Measurements from ENCODE around the gene RBMS3.
"Not testable (repeated sequence)": the region's sequence is repeated elsewhere in the genome, so short reads cannot be mapped to it uniquely, and the experiment has no call there.

The RBMS3 gene

GRCh38 chr3:29280404-29281093 is at the start of gene RBMS3:
Gene RBMS3, plus strand, starts transcription at chr3:29281071.
- DNase-seq = no peak

- not testable (repeated sequence) for DNase-seq
These were observed 47.7 kb upstream of the RBMS3 start for GRCh38 chr3:29233126-29233525.

- DNase-seq = no peak
These were observed 44.6 kb upstream of the RBMS3 start for GRCh38 chr3:29236146-29236840.

DNA sequence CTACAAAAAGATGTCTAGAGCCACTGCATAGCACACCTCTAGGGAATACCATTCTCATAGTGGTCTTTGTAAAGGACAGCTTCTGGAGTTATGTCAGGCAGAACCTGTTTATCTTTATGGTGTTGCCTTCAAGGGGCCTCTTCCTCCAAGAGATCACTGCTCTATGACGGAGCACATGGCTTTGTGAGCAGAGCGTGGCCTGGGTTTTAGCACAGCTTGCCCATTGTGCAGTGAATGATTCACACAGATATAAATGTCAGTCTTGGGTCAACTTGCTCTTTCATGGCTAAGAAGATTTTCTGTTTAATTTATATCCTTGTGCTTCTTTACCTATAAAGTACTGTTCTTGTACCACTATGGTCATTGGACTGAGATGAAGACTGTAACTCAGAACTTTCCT is 41.5 kb upstream of the RBMS3 start:
- DNase-seq = no peak

DNA sequence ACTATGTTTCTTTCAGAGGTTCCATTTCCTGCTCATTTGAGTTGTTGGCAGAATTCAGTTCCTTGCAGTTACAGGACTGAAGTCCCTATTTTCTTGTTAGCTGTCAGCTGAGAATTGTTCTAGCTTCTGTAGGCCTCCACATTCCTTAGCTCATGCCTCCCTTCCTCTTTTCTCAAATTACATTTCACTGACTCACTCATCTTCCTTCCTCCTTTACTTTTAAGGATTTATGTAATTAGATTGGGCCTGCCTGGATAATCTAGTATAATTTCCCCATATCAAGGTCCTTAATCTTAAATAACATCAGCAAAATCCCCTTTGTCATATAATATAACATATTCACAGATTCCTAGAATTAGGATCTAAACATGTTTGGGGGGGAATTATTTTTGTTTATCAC is 40.6 kb upstream of the RBMS3 start:
- DNase-seq = no peak

GRCh38 chr3:29240887-29241286 is 40.0 kb upstream of the RBMS3 start:
- DNase-seq = no peak

- no peak for DNase-seq
These were observed 39.0 kb upstream of the RBMS3 start for GRCh38 chr3:29241855-29242254.

GRCh38 chr3:29242296-29242695 is 38.6 kb upstream of the RBMS3 start:
- DNase-seq = no peak

- DNase-seq = no peak
These were observed 35.4 kb upstream of the RBMS3 start for GRCh38 chr3:29245441-29245840.

GRCh38 chr3:29247088-29247745 is 33.7 kb upstream of the RBMS3 start:
- no peak for DNase-seq

- no peak for DNase-seq
These were observed 31.0 kb upstream of the RBMS3 start for GRCh38 chr3:29249829-29250345.

DNA sequence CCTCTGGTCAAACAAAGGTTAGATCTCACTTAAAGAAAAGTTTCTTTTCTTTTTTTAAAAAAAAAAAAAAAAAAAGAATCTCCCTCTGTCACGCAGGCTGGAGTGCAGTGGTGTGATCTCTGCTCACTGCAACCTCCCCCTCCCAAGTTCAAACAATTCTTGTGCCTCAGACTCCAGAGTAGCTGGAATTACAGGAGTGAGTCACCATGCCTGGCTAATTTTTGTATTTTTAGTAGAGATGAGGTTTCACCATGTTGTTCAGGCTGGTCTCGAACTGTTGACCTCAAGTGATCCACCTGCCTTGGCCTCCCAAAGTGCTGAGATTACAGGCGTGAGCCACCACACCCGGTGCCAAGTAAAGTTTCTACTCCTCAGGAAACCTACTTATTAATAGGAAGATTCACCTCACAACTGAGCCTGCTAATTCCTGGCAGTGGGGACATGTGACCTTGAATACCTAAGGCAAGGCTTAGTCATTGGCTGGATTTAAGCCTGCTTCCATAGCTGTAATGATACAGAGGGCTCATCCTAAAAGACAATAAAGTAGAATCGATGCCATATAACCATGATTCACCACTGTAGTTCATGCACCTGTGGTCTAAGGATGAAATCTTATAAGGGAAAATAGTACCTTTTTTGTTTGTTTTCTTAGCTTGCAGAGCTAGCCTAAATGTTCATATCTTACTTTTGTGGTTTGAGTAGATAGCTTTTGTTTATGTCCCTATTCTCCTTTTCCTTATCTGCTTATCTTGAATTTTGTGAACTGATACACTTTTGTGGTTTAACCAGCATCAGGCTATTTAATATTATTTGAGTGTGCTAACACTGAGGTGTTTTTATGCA is 24.8 kb upstream of the RBMS3 start:
- DNase-seq = no peak

DNA sequence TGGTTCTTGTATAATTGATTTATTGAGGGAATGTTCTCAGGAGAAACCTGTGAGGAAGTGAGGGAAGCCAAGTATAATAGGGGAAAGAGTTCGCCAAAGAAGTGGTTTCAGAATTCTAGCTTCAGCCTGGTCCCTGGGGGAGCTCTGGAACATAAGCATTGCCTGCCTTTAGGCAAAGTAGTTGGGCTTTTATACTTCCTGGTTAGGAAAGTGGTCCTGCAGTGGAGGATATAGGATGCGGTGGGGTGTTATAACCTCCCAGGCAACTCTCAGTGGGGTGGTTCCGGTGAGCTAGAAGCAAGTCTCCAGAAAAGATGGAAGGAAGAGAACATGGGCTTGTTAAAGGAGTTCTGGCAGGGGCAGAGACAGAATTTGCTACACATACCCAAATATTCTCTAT is 22.7 kb upstream of the RBMS3 start:
- no peak for DNase-seq

- DNase-seq = no peak
These were observed 19.8 kb upstream of the RBMS3 start for GRCh38 chr3:29261119-29261518.

- no peak for DNase-seq
These were observed 17.4 kb upstream of the RBMS3 start for GRCh38 chr3:29263476-29263875.

DNA sequence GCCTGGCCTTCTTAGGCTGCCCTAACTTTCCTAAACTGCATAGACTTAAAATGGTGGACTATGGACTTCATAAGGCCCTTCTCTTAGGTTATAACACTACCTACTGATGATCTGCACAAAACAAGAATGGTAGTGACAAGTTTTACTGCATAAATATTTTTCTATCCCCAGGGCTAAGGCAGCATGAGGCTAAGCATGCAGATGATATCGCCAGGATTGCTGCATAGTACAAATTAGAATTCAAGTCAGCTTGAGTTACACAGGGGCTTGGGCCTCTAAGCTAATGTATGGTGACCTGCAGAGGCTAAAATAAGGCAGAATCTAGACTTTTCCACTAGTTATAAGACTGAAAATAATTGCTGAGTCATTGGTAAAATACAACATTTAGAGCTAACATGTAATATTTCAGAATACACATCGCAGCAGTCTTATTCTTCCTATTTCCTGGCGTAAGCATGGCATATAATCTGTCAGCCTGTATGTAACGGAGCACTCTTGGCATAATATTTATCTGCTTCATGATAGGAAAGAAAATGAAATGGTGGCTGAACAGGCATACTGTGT is 15.3 kb upstream of the RBMS3 start:
- no peak for DNase-seq

DNA sequence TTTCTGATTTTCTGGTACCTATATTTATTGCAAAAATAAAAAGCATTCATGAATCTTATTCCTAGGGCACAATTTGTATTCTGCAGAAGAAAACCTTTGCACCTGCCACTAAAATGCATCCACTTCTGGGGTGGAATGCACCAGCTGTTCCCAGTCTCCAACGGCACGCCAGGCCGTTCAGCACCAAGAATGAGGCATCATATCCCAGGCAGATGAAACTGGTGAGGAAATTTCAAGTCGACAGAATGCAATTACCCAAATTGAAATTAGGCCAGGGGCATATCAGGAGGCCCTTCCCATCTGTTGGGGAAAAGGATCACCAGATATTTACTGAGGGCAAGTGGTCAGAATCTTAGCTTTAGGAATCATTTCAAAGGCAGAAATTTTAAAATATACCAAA is 13.6 kb upstream of the RBMS3 start:
- no peak for DNase-seq

DNA sequence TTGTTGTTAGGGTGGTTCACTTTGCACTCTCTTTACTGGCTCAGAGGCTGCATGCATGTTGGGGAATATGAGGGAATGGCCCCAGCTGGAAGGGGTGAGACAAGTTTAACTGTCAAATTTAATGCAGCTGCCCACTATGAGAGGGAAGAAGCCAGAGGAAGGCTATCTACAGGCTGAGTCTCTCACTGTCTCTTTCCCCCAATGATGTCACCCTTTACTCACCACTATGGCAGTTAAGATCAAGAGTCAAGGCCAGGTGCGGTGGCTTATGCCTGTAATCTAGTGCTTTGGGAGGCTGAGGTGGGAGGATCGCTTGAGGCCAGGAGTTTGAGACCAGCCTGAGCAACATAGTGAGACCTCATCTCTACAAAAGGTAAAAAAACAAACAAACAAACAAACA is 12.2 kb upstream of the RBMS3 start:
- DNase-seq = no peak

GRCh38 chr3:29270752-29271151 is 10.1 kb upstream of the RBMS3 start:
- no peak for DNase-seq

- DNase-seq = no peak
These were observed 9.4 kb upstream of the RBMS3 start for GRCh38 chr3:29271475-29271874.

DNA sequence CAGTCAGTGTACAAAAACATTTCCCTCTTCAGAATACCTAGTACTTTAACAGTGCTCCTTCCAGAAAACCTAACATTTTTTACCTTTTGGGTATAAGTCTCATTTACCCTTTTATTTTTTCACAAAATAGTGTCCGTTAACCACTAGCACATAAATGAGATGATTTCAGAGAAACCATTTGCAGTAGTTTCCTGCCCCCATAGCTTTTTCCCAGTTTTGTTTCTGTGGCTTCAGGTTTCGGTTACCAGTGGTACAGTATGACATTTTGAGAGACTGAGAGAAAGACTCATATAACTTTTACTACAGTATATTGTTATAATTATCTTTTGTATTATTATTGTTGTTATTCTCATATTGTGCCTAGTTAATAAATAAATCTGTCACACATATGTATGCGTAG is 6.2 kb upstream of the RBMS3 start:
- no peak for DNase-seq

GRCh38 chr3:29275309-29275708 is 5.6 kb upstream of the RBMS3 start:
- no peak for DNase-seq

DNA sequence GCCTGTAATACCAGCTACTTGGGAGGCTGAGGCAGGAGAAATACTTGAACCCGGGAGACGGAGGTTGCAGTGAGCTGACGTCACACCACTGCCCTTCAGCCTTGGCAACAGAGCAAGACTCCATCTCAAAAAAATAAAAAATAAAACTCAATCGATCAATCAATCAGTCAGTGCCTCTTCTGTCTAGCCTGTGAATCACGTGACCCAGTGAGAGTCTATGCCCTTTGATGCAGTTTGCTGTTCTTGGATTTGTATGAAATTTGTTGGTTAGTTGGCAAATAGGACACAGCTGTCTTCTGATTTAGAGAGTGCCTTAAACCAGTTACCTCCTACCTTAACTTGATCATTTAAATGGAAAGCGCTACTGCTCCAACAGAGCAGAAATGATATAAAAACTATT is 3.6 kb upstream of the RBMS3 start:
- no peak for DNase-seq
